Measurements from ENCODE around the gene CORO2B.

The CORO2B gene

GRCh38 chr15:68572921-68573320 is 5.9 kb upstream of the CORO2B start:
- DNase-seq (ENCODE audit: low spot score): no peak

- DNase-seq (ENCODE audit: low spot score): no peak
These were observed 4.7 kb upstream of the CORO2B start for GRCh38 chr15:68574046-68574445.

GRCh38 chr15:68574629-68575028 is 4.2 kb upstream of the CORO2B start:
- DNase-seq (ENCODE audit: low spot score): no peak

- DNase-seq (ENCODE audit: low spot score): no peak
These were observed 2.4 kb upstream of the CORO2B start for GRCh38 chr15:68576235-68576892.

- DNase-seq (ENCODE audit: low spot score): no peak
These were observed 416 bp upstream of the CORO2B start for GRCh38 chr15:68578175-68578979.

GRCh38 chr15:68580026-68580882 is 1.5 kb downstream of the CORO2B start:
- DNase-seq (ENCODE audit: low spot score): no peak

- no peak for DNase-seq (ENCODE audit: low spot score)
These were observed 2.0 kb downstream of the CORO2B start for GRCh38 chr15:68580883-68581155.

GRCh38 chr15:68581725-68582124 is 2.9 kb downstream of the CORO2B start:
- no peak for DNase-seq (ENCODE audit: low spot score)

- no peak for DNase-seq (ENCODE audit: low spot score)
These were observed 3.4 kb downstream of the CORO2B start for GRCh38 chr15:68582236-68582635.

GRCh38 chr15:68582864-68583263 is 4.1 kb downstream of the CORO2B start:
- DNase-seq (ENCODE audit: low spot score): no peak

- no peak for DNase-seq (ENCODE audit: low spot score)
These were observed 4.5 kb downstream of the CORO2B start for GRCh38 chr15:68583321-68583720.

GRCh38 chr15:68583936-68584755 is 5.4 kb downstream of the CORO2B start:
- DNase-seq (ENCODE audit: low spot score): no peak

- no peak for DNase-seq (ENCODE audit: low spot score)
These were observed 6.2 kb downstream of the CORO2B start for GRCh38 chr15:68584756-68585573.

GRCh38 chr15:68585574-68586273 is 6.9 kb downstream of the CORO2B start:
- no peak for DNase-seq (ENCODE audit: low spot score)

- peak; percentile 22 for DNase-seq (ENCODE audit: low spot score)
These were observed 7.6 kb downstream of the CORO2B start for GRCh38 chr15:68586274-68586961.

- no peak for DNase-seq (ENCODE audit: low spot score)
These were observed 9.1 kb downstream of the CORO2B start for GRCh38 chr15:68587769-68588385.

- DNase-seq (ENCODE audit: low spot score): no peak
These were observed 10.3 kb downstream of the CORO2B start for GRCh38 chr15:68589053-68589452.

GRCh38 chr15:68589783-68590710 is 11.3 kb downstream of the CORO2B start:
- no peak for DNase-seq (ENCODE audit: low spot score)
